H1 (cell line): Measurements from ENCODE around the gene PLPP4. TPM values are rescaled to one million over a fixed set of nuclear protein-coding genes. Genes with fewer than 3 reads are reported as not detected.

Source experiments
- CTCF ChIA-PET: fragments of 300-600 bp; sonication (Branson Sonifier 250); formaldehyde crosslinking; loops from one replicate; lab custom pipeline; 2021; ENCODE audit not compliant: partially characterized antibody; lab: Charles Lee
- POLR2A ChIA-PET: fragments of 300-600 bp; sonication (Branson Sonifier 250); formaldehyde crosslinking; loops from one replicate; lab custom pipeline; 2021; ENCODE audit warnings: inconsistent platforms; ENCODE audit not compliant: partially characterized antibody; lab: Charles Lee
- DNase-seq, 2 experiments: peaks; one replicate each; pipeline versions ENCODE4 v3.0.0 to v3.0.0-alpha.2; 2010 to 2022; ENCODE audit warnings: low spot score in 2 of 2, low read depth in 1 of 2, mixed read lengths in 1 of 2
- FAIRE-seq: peaks from 2 replicates; lab custom pipeline; 2011; peaks lifted over from hg19 to GRCh38; lab: Jason Lieb, UNC
- H2AFZ ChIP-seq: 2 replicates; pipeline ENCODE4 v1.8.1; 2012; ENCODE audit warnings: low read length, inconsistent platforms
- H2AK5ac ChIP-seq: 2 replicates; pipeline ENCODE4 v1.6.1; 2013; ENCODE audit warnings: low read depth, low read length
- H2BK120ac ChIP-seq: replicated peaks from 2 replicates; pipeline ENCODE3; 2013; ENCODE audit warnings: low read depth, low read length, inconsistent platforms
- H2BK12ac ChIP-seq: 2 replicates; pipeline ENCODE4 v1.6.1; 2013; ENCODE audit warnings: low read depth, low read length
- H2BK15ac ChIP-seq: 2 replicates; pipeline ENCODE4 v1.6.1; 2013; ENCODE audit warnings: low read length
- H2BK20ac ChIP-seq: 2 replicates; pipeline ENCODE4 v1.6.1; 2013; ENCODE audit warnings: low read length
- H2BK5ac ChIP-seq: 2 replicates; pipeline ENCODE4 v1.6.1; 2013; ENCODE audit warnings: low read depth, low read length
- H3K14ac ChIP-seq: 2 replicates; pipeline ENCODE4 v1.6.1; 2013; ENCODE audit warnings: inconsistent platforms; ENCODE audit not compliant: insufficient read length
- H3K18ac ChIP-seq: 2 replicates; pipeline ENCODE4 v1.6.1; 2013; ENCODE audit warnings: low read length; ENCODE audit errors: extremely low read depth
- H3K23ac ChIP-seq: 2 replicates; pipeline ENCODE4 v1.6.1; 2013; ENCODE audit warnings: inconsistent platforms; ENCODE audit not compliant: insufficient read length
- H3K23me2 ChIP-seq: 2 replicates; pipeline ENCODE4 v1.6.1; 2013; ENCODE audit warnings: low read depth, low read length
- H3K27ac ChIP-seq: 2 replicates; pipeline ENCODE4 v1.6.1; 2011; ENCODE audit warnings: low read depth, low read length, inconsistent platforms
- H3K27me3 ChIP-seq, 4 experiments: replicated peaks in 1 of 4; 1 replicate in 1 of 4; 2 replicates in 3 of 4; pipeline versions ENCODE4 v1.6.1 to v1.8.1; 2011 to 2013; ENCODE audit warnings: low read length in 3 of 4, mild to moderate bottlenecking in 3 of 4, inconsistent platforms in 2 of 4, mixed read lengths in 2 of 4, moderate library complexity in 1 of 4; ENCODE audit not compliant: control insufficient read depth in 3 of 4, insufficient read depth in 3 of 4; ENCODE audit errors: extremely low read depth in 1 of 4
- H3K36me3 ChIP-seq, 4 experiments: 2 replicates each; pipeline versions ENCODE4 v1.6.1 to v1.8.1; 2011 to 2013; ENCODE audit warnings: mild to moderate bottlenecking in 4 of 4, low read length in 3 of 4, moderate library complexity in 2 of 4, control low read depth in 1 of 4, inconsistent platforms in 1 of 4; ENCODE audit not compliant: insufficient read depth in 4 of 4, control insufficient read depth in 2 of 4
- H3K4ac ChIP-seq: replicated peaks from 2 replicates; pipeline ENCODE3; 2013; ENCODE audit warnings: low read length, low read depth, mixed read lengths, inconsistent platforms; ENCODE audit not compliant: insufficient read length
- H3K4me1 ChIP-seq, 4 experiments: replicated peaks in 1 of 4; 1 replicate in 1 of 4; 2 replicates in 3 of 4; pipeline versions ENCODE4 v1.6.1 to v1.8.1; 2011 to 2013; ENCODE audit warnings: low read length in 3 of 4, inconsistent platforms in 2 of 4, mixed read lengths in 1 of 4; ENCODE audit not compliant: insufficient read depth in 4 of 4, control insufficient read depth in 3 of 4
- H3K4me2 ChIP-seq, 2 experiments: 2 replicates each; pipeline versions ENCODE4 v1.6.1 to v1.8.1; 2011 to 2013; ENCODE audit warnings: low read depth in 2 of 2, low read length in 2 of 2, control low read depth in 1 of 2, inconsistent platforms in 1 of 2, mild to moderate bottlenecking in 1 of 2; ENCODE audit not compliant: insufficient read depth in 1 of 2
- H3K4me3 ChIP-seq, 4 experiments: fragments of 200-600, 300-600 bp in 1 of 4; sonication (generic), shearing (Covaris generic), sonication (Bioruptor Twin) in 1 of 4; 2 replicates each; pipeline versions ENCODE4 v1.5.1 to v1.8.1; 2011 to 2016; ENCODE audit warnings: low read length in 4 of 4, low read depth in 3 of 4, control low read depth in 2 of 4, inconsistent platforms in 2 of 4, mild to moderate bottlenecking in 2 of 4, mixed read lengths in 1 of 4, moderate library complexity in 1 of 4; ENCODE audit not compliant: insufficient read depth in 2 of 4; ENCODE audit errors: extremely low read depth in 1 of 4
- H3K56ac ChIP-seq: replicated peaks from 2 replicates; pipeline ENCODE3; 2013; ENCODE audit warnings: low read depth, mild to moderate bottlenecking, mixed read lengths, low read length, inconsistent platforms; ENCODE audit not compliant: insufficient read length
- H3K79me1 ChIP-seq: 2 replicates; pipeline ENCODE4 v1.6.1; 2013; ENCODE audit warnings: low read depth, low read length, control low read depth
- H3K79me2 ChIP-seq, 2 experiments: 2 replicates each; pipeline versions ENCODE4 v1.6.1 to v1.8.1; 2012 to 2013; ENCODE audit warnings: low read length in 2 of 2, mild to moderate bottlenecking in 2 of 2, inconsistent platforms in 1 of 2; ENCODE audit not compliant: insufficient read depth in 2 of 2, control insufficient read depth in 1 of 2
- H3K9ac ChIP-seq, 4 experiments: replicated peaks in 1 of 4; 1 replicate in 1 of 4; 2 replicates in 3 of 4; pipeline versions ENCODE4 v1.6.1 to v1.8.1; 2011 to 2013; ENCODE audit warnings: low read depth in 3 of 4, low read length in 3 of 4, control low read depth in 2 of 4, mild to moderate bottlenecking in 2 of 4, moderate library complexity in 2 of 4, inconsistent platforms in 1 of 4; ENCODE audit errors: extremely low read depth in 1 of 4
- H3K9me3 ChIP-seq, 2 experiments: 2 replicates each; pipeline versions ENCODE4 v1.6.1 to v1.8.1; 2012 to 2013; ENCODE audit warnings: mild to moderate bottlenecking in 2 of 2, moderate library complexity in 2 of 2, control low read depth in 1 of 2, inconsistent platforms in 1 of 2, low read depth in 1 of 2, low read length in 1 of 2, mixed read lengths in 1 of 2; ENCODE audit not compliant: insufficient read depth in 2 of 2
- H4K20me1 ChIP-seq, 2 experiments: replicated peaks in 1 of 2; 2 replicates each; pipeline versions ENCODE3 to v1.8.1; 2011 to 2013; ENCODE audit warnings: inconsistent platforms in 2 of 2, low read length in 2 of 2, mild to moderate bottlenecking in 1 of 2; ENCODE audit not compliant: insufficient read depth in 2 of 2, control insufficient read depth in 1 of 2
- H4K5ac ChIP-seq: 2 replicates; pipeline ENCODE4 v1.6.1; 2013; ENCODE audit warnings: low read length, low read depth, mixed read lengths, inconsistent platforms; ENCODE audit not compliant: insufficient read length
- H4K8ac ChIP-seq: 2 replicates; pipeline ENCODE4 v1.8.0; 2013; ENCODE audit warnings: mild to moderate bottlenecking, moderate library complexity, low read length, inconsistent platforms; ENCODE audit not compliant: insufficient read depth; ENCODE audit errors: extremely low read depth
- H4K91ac ChIP-seq: replicated peaks from 2 replicates; pipeline ENCODE3; 2013; ENCODE audit warnings: low read length, mixed read lengths, inconsistent platforms; ENCODE audit not compliant: insufficient read length
- CTBP2 ChIP-seq: IDR thresholded peaks from 2 replicates; pipeline ENCODE4 v1.7.0; 2011; ENCODE audit warnings: borderline replicate concordance, mild to moderate bottlenecking, moderate library complexity, mixed read lengths, low read length; ENCODE audit not compliant: insufficient read depth, insufficient read length
- EP300 ChIP-seq, 2 experiments: IDR thresholded peaks; 1 replicate in 1 of 2; 2 replicates in 1 of 2; pipeline ENCODE4 v1.6.1; 2011 to 2012; ENCODE audit warnings: low read depth in 2 of 2, low read length in 2 of 2, mild to moderate bottlenecking in 2 of 2, borderline replicate concordance in 1 of 2, inconsistent platforms in 1 of 2, moderate library complexity in 1 of 2
- WGBS, 2 experiments: shearing (Covaris generic) in 1 of 2; methylation state at CpG; one replicate each; pipeline versions ENCODE4 v1.1.6 to v1.1.7; 2013 to 2015; ENCODE audit warnings: low lambda C conversion rate in 2 of 2, mixed read lengths in 2 of 2, inconsistent platforms in 1 of 2, low coverage in 1 of 2, missing lambda C conversion rate in 1 of 2; ENCODE audit not compliant: insufficient replicate concordance in 2 of 2, insufficient coverage in 1 of 2, insufficient read length in 1 of 2; ENCODE audit errors: extremely low coverage in 1 of 2, missing lambda C conversion rate in 1 of 2; 5-methylcytosine and 5-hydroxymethylcytosine counted together
- polyA plus RNA-seq, 7 experiments: library from polyadenylated mRNA; depleted of rRNA in 3 of 7; stranded (reverse) in 5 of 7; unstranded in 2 of 7; fragments of >200 nt in 5 of 7; fragments of 200-250 nt in 2 of 7; gene quantifications; 1 replicate in 5 of 7; 2 replicates in 1 of 7; 4 replicates in 1 of 7; pipeline versions ENCODE4 v1.2.1 to v1.2.3, GENCODE V29; 2011 to 2013; ENCODE audit warnings: missing spikeins in 2 of 7, mixed read lengths in 2 of 7
- total RNA-seq: library from RNA; stranded (reverse); fragmentation: NEBNext Ultra II Directional; extraction: Animal tissue kit (Norgen Biotek cat#: 25700); gene quantifications from 2 replicates; pipeline ENCODE4 v1.2.1, GENCODE V29; 2021

PLPP4 gene
- total and polyA plus RNA-seq, 2 of the 8 experiments (the other 6 are each of a cell fraction or from before 2014, with no cell fraction given) = 0.30 TPM; not detected in 1

GRCh38 chr10:120495226-120496009 is 38.4 kb downstream of the PLPP4 start:
- DNase-seq = no peak
- CTCF ChIA-PET = interaction anchor here (1.6 kb wide), 1 partner anchor 16 kb away, joined by 5 read pairs; no protein-coding TSS in a partner anchor
- WGBS, 2 experiments = 91% methylated on average over 5 of the region's 5 CpGs; no CpG with 5 or more reads in 1 of the 2 experiments

More at GRCh38 chr10:120495226-120496009, 38.4 kb downstream of the PLPP4 start:
- FAIRE-seq = no peak
- POLR2A ChIA-PET = no interaction called here
- Histone ChIP-seq H3K79me1 (no peaks in the 10 kb centered on the region), H3K56ac (no peak overlapping the region), H3K4me3 (no peak overlapping the region), H3K4me2 (no peak overlapping the region)
- TF ChIP-seq CTBP2 (no peak), EP300 (IDR thresholded peaks at IDR 0.05; ENCODE audit: borderline replicate concordance in 1 of 2, low read depth in 2 of 2, low read length in 2 of 2) (no peak)
- TF ChIP-seq, all 59 proteins: peak for 0
- Histone ChIP-seq H3K9ac (no peak overlapping the region), H3K27ac (no peak overlapping the region), H4K91ac (no peak overlapping the region), H3K14ac (no peak overlapping the region), H3K36me3 (no peaks in the 10 kb centered on the region), H3K9me3 (no peaks in the 10 kb centered on the region), H3K4me1 (peaks cover 0 to 2% (median 0%) of the 10 kb centered on the region in 4 experiments; a peak in 1 of 7 replicates), H4K20me1 (no peaks in the 10 kb centered on the region), H3K4ac (no peak overlapping the region), H3K27me3 (no peaks in the 10 kb centered on the region), H2BK120ac (no peak overlapping the region), H2AK5ac (no peak overlapping the region), H2BK5ac (no peak overlapping the region), H2BK12ac (no peak overlapping the region), H3K23me2 (no peaks in the 10 kb centered on the region; the same call in 1 of the 2 replicates), H4K5ac (no peak overlapping the region), H2AFZ (no peak overlapping the region), H4K8ac (no peak overlapping the region), H3K18ac (no peak overlapping the region), H2BK15ac (no peak overlapping the region), H3K79me2 (no peaks in the 10 kb centered on the region), H3K23ac (no peak overlapping the region), H2BK20ac (no peak overlapping the region)
